Choroid plexus epithelial cell (primary cell): Measurements from ENCODE around the gene CHERP.

ENCODE experiments used
- DNase-seq: peaks from one replicate; pipeline ENCODE4 v3.0.0-alpha.2; 2010; ENCODE audit warnings: low read depth
- H3K4me3 ChIP-seq: 2 replicates; pipeline ENCODE4 v1.5.1; 2011; ENCODE audit warnings: low read depth, mild to moderate bottlenecking, control low read depth, low read length, moderate library complexity
- CTCF ChIP-seq: conservative IDR thresholded peaks from 2 replicates; pipeline ENCODE4 v1.5.1; 2011; ENCODE audit warnings: low read depth, mild to moderate bottlenecking, control low read depth, inconsistent platforms, low read length, moderate library complexity

Gene CHERP

GRCh38 chr19:16581971-16582343, 39.7 kb upstream of the CHERP start:
- no peak overlapping the region for H3K4me3 ChIP-seq
- DNase-seq, result no peak
- TF ChIP-seq CTCF, result no peak

- DNase-seq, result no peak
- TF ChIP-seq CTCF, result no peak
Measured at GRCh38 chr19:16581145-16581970, 39.1 kb upstream of the CHERP start.

GRCh38 chr19:16579381-16579780, 37.1 kb upstream of the CHERP start:
- no peak for DNase-seq
- no peak overlapping the region for H3K4me3 ChIP-seq
- TF ChIP-seq CTCF, result no peak

More at GRCh38 chr19:16581145-16581970, 39.1 kb upstream of the CHERP start:
- H3K4me3 ChIP-seq, result no peak overlapping the region

- no peak for TF ChIP-seq CTCF
- DNase-seq, result no peak
- H3K4me3 ChIP-seq, result no peak overlapping the region
Measured at GRCh38 chr19:16577531-16577985, 35.3 kb upstream of the CHERP start.

- TF ChIP-seq CTCF, result no peak
- no peak overlapping the region for H3K4me3 ChIP-seq
- DNase-seq, result no peak
Measured at GRCh38 chr19:16576690-16577530, 34.7 kb upstream of the CHERP start.

GRCh38 chr19:16575861-16576689, 33.8 kb upstream of the CHERP start:
- no peak for TF ChIP-seq CTCF
- H3K4me3 ChIP-seq, result no peak overlapping the region
- no peak for DNase-seq
